Posterior vena cava (tissue), 2 donors: Measurements from ENCODE around the gene CXCR2. TPM values are rescaled to one million over a fixed set of nuclear protein-coding genes. Genes with fewer than 3 reads are reported as not detected.

ENCODE experiments used
- DNase-seq: peaks from one replicate; pipeline ENCODE4 v3.0.0-alpha.2; 2020; ENCODE audit warnings: low spot score
- intact Hi-C, 2 donors: fragments of 100-400 bp; cut with DNase I; formaldehyde crosslinking; loops; one replicate each; pipeline versions ENCODE4 v1.14.1 to v1.14.2; 2022 to 2023
- total RNA-seq, 2 donors: library from RNA; stranded (reverse); fragmentation: NEBNext Ultra II Directional; extraction: Animal tissue kit (Norgen Biotek cat#: 25700); gene quantifications; one replicate each; pipeline ENCODE4 v1.2.1, GENCODE V29; 2021
- donor health status: DM: yes; HTN: yes; CAD: no.
- donor health status: DM: yes; HTN: yes; CAD: no.

CXCR2 gene
- total RNA-seq, 2 donors from 2014 or later, result 2.0 to 2.5 TPM

GRCh38 chr2:218128781-218129457 lies 3.1 kb downstream of the CXCR2 start:
- intact Hi-C loops, result no loop called here
- DNase-seq, result no peak

- intact Hi-C loops, result no loop called here
- no peak for DNase-seq
Observed at GRCh38 chr2:218129458-218130135, 3.8 kb downstream of the CXCR2 start.

GRCh38 chr2:218130377-218130776 lies 4.5 kb downstream of the CXCR2 start:
- intact Hi-C loops, result no loop called here
- DNase-seq, result no peak

DNA sequence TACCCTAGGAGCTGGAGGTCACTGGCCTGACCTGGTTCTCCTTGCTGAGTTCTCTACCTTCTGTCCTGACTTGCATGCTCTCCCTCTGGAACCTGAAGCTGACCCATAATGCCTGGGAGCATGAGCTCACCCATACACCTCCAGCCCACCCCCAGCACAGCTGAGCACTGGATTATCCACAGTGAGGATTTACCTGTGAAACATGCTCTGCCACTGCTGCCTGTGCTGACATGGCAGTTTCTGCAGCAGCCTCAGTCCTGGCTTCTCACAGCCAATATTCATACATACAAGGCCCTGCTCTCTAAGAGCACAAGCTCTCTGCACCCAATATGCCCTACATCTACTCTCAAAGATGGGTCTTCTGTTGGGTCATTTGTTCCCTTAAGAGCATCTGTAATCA lies 5.0 kb downstream of the CXCR2 start:
- DNase-seq, result no peak
- intact Hi-C loops, result no loop called here

GRCh38 chr2:218137514-218137913 lies 11.7 kb downstream of the CXCR2 start:
- no peak for DNase-seq
- intact Hi-C loops, result no loop called here

- intact Hi-C loops, result no loop called here
- DNase-seq, result no peak
Observed at GRCh38 chr2:218138047-218138446, 12.2 kb downstream of the CXCR2 start.

- peak; percentile 83 for DNase-seq
- intact Hi-C loops, result no loop called here
Observed at GRCh38 chr2:218145124-218145523, 19.3 kb downstream of the CXCR2 start.

- intact Hi-C loops, result no loop called here
- DNase-seq, result no peak
Observed at GRCh38 chr2:218146056-218146455, 20.2 kb downstream of the CXCR2 start.

GRCh38 chr2:218149098-218149497 lies 23.3 kb downstream of the CXCR2 start:
- DNase-seq, result no peak
- intact Hi-C loops, result no loop called here

- DNase-seq, result no peak
- intact Hi-C loops, result no loop called here
Observed at GRCh38 chr2:218149848-218150440, 24.1 kb downstream of the CXCR2 start.

- intact Hi-C loops, result no loop called here
- DNase-seq, result no peak
Observed at GRCh38 chr2:218152172-218152571, 26.3 kb downstream of the CXCR2 start.

GRCh38 chr2:218152777-218153176 lies 26.9 kb downstream of the CXCR2 start:
- intact Hi-C loops, result no loop called here
- DNase-seq, result no peak

DNA sequence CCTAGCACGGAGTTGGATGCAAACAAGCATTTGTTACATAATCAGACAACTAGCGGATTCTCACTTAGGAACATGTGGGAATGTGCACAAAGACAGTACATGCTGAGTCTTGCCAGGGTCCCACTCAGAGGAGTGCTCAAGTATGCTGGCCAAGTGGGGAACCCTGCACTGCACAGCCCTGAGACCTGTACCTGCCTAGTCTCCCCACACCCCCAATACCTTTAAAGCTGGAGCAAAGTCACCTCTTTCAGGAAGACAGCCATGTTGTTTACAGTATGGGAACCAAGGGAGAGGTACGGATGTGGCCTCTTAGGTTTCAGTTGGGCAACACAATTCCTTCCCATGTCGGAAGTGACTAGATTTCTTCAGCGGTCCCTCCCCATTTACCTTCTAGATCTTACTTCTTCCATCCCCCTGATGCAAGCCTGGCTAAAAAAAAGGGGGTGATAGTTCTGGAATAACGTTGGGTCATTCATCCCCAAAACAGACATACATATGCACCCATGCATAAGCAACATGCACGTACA lies 30.2 kb downstream of the CXCR2 start:
- DNase-seq, result no peak
- intact Hi-C loops, result no loop called here

DNA sequence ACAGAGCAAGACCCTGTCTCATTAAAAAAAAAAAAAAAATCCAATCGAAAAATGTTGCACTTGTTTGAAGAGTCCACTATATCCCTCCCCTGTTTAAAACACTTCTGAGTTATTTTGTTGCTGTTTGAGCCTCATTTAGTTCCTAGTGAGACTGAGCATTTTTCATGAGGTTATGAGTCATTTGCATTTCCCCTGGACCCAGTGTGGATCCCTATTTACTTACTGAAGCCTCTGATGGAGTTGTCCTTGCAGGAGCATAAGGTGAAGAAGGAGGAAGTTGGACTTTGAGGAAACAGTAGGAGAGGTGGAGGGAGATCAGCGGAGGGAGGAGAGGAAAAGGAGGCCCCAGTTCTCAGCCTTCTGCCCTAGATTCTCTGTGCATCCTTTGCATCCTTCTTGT lies 35.8 kb downstream of the CXCR2 start:
- intact Hi-C loops, result no loop called here
- DNase-seq, result no peak

DNA sequence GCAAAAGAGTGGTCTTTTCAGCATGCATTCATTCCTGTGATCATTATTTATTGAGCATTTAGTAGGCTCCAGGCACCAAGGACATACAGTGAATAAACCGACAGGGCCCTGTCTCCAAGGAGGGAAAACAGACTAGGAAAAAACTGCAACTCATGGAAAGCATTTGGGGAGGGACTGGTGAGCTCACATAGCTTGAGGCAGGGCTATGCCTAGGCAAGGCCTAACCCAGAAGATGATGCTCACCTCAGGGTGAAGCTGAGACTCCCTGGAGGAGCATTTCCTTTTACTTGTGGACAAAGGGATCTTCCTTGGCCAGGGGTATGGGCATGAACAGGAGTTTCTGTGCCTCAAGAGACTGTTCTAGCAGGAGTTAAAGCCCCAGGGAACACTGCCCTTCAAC lies 37.0 kb downstream of the CXCR2 start:
- no peak for DNase-seq
- intact Hi-C loops, result no loop called here

DNA sequence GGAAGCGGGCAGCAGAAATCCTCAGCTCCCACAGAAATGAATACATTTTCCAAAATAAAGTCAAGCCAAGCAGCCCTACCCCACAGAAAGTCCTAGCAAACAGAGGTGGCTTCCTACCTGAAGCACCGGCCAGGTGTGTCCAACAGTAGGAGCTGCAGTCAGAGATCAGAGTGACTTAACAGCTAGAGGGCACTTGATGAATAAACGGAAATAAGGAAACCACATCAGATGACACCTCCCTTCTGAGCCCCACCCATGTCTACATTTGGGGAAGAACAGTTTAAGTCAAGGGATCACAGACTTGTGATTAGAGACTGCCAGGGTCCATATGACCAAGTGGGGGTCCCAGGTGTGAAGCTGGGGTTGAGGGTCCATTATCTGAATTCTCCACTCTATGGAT lies 41.0 kb downstream of the CXCR2 start, which contains the start of gene CXCR1:
CXCR1 (minus strand) TSS at position 172 of the 400 bp plus-strand sequence. CDS start 1,751 bp downstream, outside the sequence.
- no peak for DNase-seq
- intact Hi-C loops, result no loop called here

DNA sequence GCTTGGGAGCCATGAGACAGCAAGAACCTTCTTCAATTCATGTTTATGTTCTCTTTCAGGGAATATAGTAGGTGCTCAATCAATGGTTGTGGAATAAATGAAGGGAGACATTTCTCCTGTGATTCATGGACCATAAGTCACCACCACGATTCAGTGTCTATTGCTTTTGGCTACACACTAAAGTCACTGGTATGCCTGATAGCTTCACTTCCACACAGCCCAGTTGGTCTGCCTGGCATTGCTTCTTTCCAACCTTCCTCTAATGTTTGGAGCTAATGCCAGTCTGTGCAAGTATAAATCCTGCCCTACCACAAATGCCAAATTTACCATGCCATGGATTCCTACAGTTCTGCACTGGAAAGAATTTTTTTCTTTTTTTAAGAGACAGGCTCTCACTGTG lies 42.2 kb downstream of the CXCR2 start:
- intact Hi-C loops, result no loop called here
- no peak for DNase-seq

DNA sequence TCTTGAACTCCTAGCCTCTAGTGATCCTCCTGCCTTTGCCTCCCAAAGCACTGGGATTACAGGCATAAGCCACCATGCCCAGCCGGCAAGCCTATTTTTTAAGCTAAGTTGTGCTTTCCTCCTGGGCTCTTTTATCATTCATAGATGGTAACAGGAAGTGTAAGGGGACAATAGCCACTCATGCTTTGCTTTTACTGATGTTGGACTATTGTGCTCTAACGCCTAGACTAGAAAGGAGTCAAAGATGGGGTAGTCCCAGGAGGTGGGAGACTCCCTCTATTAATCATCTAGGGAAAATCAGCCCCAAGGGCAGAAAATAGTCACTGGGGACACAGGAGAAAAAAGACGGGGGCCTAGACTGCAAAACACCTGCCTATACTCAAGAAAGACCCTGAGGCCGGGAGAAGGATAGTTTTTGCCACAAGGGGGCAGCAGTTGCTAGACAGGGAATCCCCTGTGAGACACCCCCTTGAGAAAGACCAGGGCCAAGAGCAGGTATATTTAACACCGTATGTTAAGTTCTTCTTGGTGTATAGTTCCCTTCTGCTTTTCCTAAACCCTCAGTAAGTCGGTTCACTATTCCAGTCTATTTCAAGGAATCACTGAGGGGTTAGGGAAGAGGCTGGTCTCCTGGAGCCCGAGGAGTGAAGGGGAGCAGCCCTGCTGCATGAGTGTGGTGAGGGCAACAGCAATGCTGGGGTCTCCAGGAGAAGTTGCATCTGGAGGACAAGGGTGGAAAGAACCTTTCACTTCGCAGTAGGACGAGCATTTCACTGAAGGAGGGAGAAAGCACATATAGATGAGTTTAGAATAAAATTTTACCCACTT lies 43.0 kb downstream of the CXCR2 start:
- DNase-seq, result no peak
- intact Hi-C loops, result no loop called here

GRCh38 chr2:218169757-218170546 lies 44.1 kb downstream of the CXCR2 start:
- intact Hi-C loops, result no loop called here
- DNase-seq, result no peak
